ENCODE results near the gene RSRC1. TPM values are rescaled to one million over a fixed set of nuclear protein-coding genes. Genes with fewer than 3 reads are reported as not detected.

RSRC1 gene
- total and polyA plus RNA-seq, 2 of the 8 experiments (the other 6 are each of a cell fraction or from before 2014, with no cell fraction given), result 2.0 to 27.9 TPM

DNA sequence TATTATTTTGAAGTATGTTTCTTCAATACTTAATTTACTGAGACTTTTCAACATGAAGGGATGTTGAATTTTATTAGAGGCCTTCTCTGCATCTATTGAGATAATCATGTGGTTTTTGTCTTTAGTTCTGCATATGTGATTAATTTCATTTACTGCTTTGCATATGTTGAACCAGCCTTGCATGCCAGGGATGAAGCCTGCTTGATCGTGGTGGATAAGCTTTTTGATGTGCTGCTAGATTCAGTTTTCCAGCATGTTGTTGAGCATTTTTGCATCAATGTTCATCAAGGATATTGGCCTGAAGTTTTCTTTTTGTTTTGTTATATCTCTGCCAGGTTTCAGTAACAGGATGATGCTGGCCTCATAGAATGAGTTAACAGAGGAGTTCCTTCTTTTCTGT lies 134.4 kb downstream of the RSRC1 start:
- H3K79me2 ChIP-seq (ENCODE audit: control insufficient read depth in 1 of 2, insufficient read depth in 2 of 2, low read length in 2 of 2), result no peaks in the 10 kb centered on the region
- H4K8ac ChIP-seq (ENCODE audit: extremely low read depth, insufficient read depth, low read length), result no peak overlapping the region
- no peaks in the 10 kb centered on the region for H4K20me1 ChIP-seq (replicated peaks in 1 of 2; ENCODE audit: control insufficient read depth in 1 of 2, insufficient read depth in 2 of 2, low read length in 2 of 2)
- POLR2A ChIA-PET (ENCODE audit: partially characterized antibody), result no interaction called here
- no peak overlapping the region for H2BK20ac ChIP-seq (ENCODE audit: low read length)
- H3K56ac ChIP-seq (replicated peaks; ENCODE audit: insufficient read length, low read depth, low read length), result no peak overlapping the region
- no peak overlapping the region for H3K18ac ChIP-seq (ENCODE audit: extremely low read depth, low read length)
- H3K9ac ChIP-seq (replicated peaks in 1 of 4; ENCODE audit: extremely low read depth in 1 of 4, low read depth in 3 of 4, low read length in 3 of 4), result no peak overlapping the region
- H3K27ac ChIP-seq (ENCODE audit: low read depth, low read length), result no peak overlapping the region
- no peak overlapping the region for H2AFZ ChIP-seq (ENCODE audit: low read length)
- no peak overlapping the region for H2BK120ac ChIP-seq (replicated peaks; ENCODE audit: low read depth, low read length)
- DNase-seq (ENCODE audit: low read depth in 1 of 2, low spot score in 2 of 2) (no peak), FAIRE-seq (no peak)
- TF ChIP-seq POLR2AphosphoS5 (IDR thresholded peaks at IDR 0.05; ENCODE audit: low read depth, low read length) (no peak), CTBP2 (IDR thresholded peaks at IDR 0.05; ENCODE audit: borderline replicate concordance, insufficient read depth, insufficient read length, low read length) (no peak), RFX5 (IDR thresholded peaks at IDR 0.05; ENCODE audit: borderline replicate concordance, low read depth, low read length) (no peak), SUZ12 (IDR thresholded peaks at IDR 0.05; ENCODE audit: low read length) (no peak), NRF1 (IDR thresholded peaks at IDR 0.05; ENCODE audit: low read depth, low read length) (no peak), RNF2 (IDR thresholded peaks at IDR 0.05; ENCODE audit: borderline replicate concordance, low read depth, low read length, missing control alignments, poor library complexity, severe bottlenecking) (no peak), NANOG (IDR thresholded peaks at IDR 0.05; ENCODE audit: insufficient read depth, low read depth, low read length, poor library complexity, severe bottlenecking) (no peak), TEAD4 (IDR thresholded peaks at IDR 0.05; ENCODE audit: low read depth, low read length) (no peak), JUND (IDR thresholded peaks at IDR 0.05; ENCODE audit: low read length) (no peak), MAFK (IDR thresholded peaks at IDR 0.05; ENCODE audit: low read depth, low read length) (no peak), BRCA1 (IDR thresholded peaks at IDR 0.05; ENCODE audit: low read depth, low read length) (no peak)
- CTCF ChIA-PET (ENCODE audit: partially characterized antibody), result interaction anchor here (1.2 kb wide), 1 partner anchor 69 kb away, joined by 3 read pairs; no protein-coding TSS in a partner anchor
- H3K4me2 ChIP-seq (ENCODE audit: insufficient read depth in 1 of 2, low read depth in 2 of 2, low read length in 2 of 2), result no peak overlapping the region
- no peak overlapping the region for H3K14ac ChIP-seq (ENCODE audit: insufficient read length)
- no peaks in the 10 kb centered on the region for H3K4me1 ChIP-seq (replicated peaks in 1 of 4; ENCODE audit: control insufficient read depth in 3 of 4, insufficient read depth in 4 of 4, low read length in 3 of 4)
- H4K91ac ChIP-seq (replicated peaks; ENCODE audit: insufficient read length, low read length), result no peak overlapping the region
- no peak overlapping the region for H2BK12ac ChIP-seq (ENCODE audit: low read depth, low read length)
- H3K23me2 ChIP-seq (ENCODE audit: low read depth, low read length), result no peaks in the 10 kb centered on the region
- no peak overlapping the region for H2BK15ac ChIP-seq (ENCODE audit: low read length)
- H3K79me1 ChIP-seq (ENCODE audit: low read depth, low read length), result no peaks in the 10 kb centered on the region; the same call in 1 of the 2 replicates
- no peak overlapping the region for H2BK5ac ChIP-seq (ENCODE audit: low read depth, low read length)
- H3K4ac ChIP-seq (replicated peaks; ENCODE audit: insufficient read length, low read depth, low read length), result no peak overlapping the region
- H3K27me3 ChIP-seq (replicated peaks in 1 of 4; ENCODE audit: control insufficient read depth in 3 of 4, extremely low read depth in 1 of 4, insufficient read depth in 3 of 4, low read length in 3 of 4), result no peaks in the 10 kb centered on the region
- no peaks in the 10 kb centered on the region for H3K36me3 ChIP-seq (ENCODE audit: control insufficient read depth in 2 of 4, insufficient read depth in 4 of 4, low read length in 3 of 4)
- H4K5ac ChIP-seq (ENCODE audit: insufficient read length, low read depth, low read length), result no peak overlapping the region
- no peak overlapping the region for H3K4me3 ChIP-seq (ENCODE audit: extremely low read depth in 1 of 4, insufficient read depth in 2 of 4, low read depth in 3 of 4, low read length in 4 of 4)
- no peak overlapping the region for H2AK5ac ChIP-seq (ENCODE audit: low read depth, low read length)
- WGBS, 2 experiments (ENCODE audit: extremely low coverage in 1 of 2, insufficient coverage in 1 of 2, insufficient read length in 1 of 2, insufficient replicate concordance in 2 of 2, low coverage in 1 of 2, low lambda C conversion rate in 2 of 2, missing lambda C conversion rate in 1 of 2), result 89% methylated on average over 1 of the region's 1 CpG; no CpG with 5 or more reads in 1 of the 2 experiments
- H3K23ac ChIP-seq (ENCODE audit: insufficient read length), result no peak overlapping the region
- H3K9me3 ChIP-seq (ENCODE audit: insufficient read depth in 2 of 2, low read depth in 1 of 2, low read length in 1 of 2), result no peaks in the 10 kb centered on the region

Data from H1 (cell line).